Astrocyte (in vitro differentiated cells and primary cell): ENCODE results near the gene PCSK2. TPM values are rescaled to one million over a fixed set of nuclear protein-coding genes. Genes with fewer than 3 reads are reported as not detected.
"Not testable (repeated sequence)": the region's sequence is repeated elsewhere in the genome, so short reads cannot be mapped to it uniquely, and the experiment has no call there.

Source experiments
- DNase-seq: peaks from one replicate; pipeline ENCODE4 v3.0.0-alpha.2; 2010; ENCODE audit warnings: low read depth
- FAIRE-seq: peaks from 2 replicates; lab custom pipeline; 2011; peaks lifted over from hg19 to GRCh38; lab: Jason Lieb, UNC
- H2AFZ ChIP-seq: 2 replicates; pipeline ENCODE4 v1.6.0; 2012; ENCODE audit warnings: low read depth, low read length, inconsistent platforms
- H3K27ac ChIP-seq: 2 replicates; pipeline ENCODE4 v1.5.1; 2011; ENCODE audit warnings: low read depth, low read length, inconsistent platforms
- H3K27me3 ChIP-seq: 2 replicates; pipeline ENCODE4 v1.6.0; 2011; ENCODE audit warnings: low read length, inconsistent platforms; ENCODE audit not compliant: insufficient read depth
- H3K36me3 ChIP-seq: 2 replicates; pipeline ENCODE4 v1.5.1; 2011; ENCODE audit warnings: low read length, inconsistent platforms; ENCODE audit not compliant: insufficient read depth
- H3K4me1 ChIP-seq: 2 replicates; pipeline ENCODE4 v1.5.1; 2011; ENCODE audit warnings: low read length, inconsistent platforms; ENCODE audit not compliant: insufficient read depth
- H3K4me2 ChIP-seq: 2 replicates; pipeline ENCODE4 v1.6.0; 2012; ENCODE audit warnings: low read length, inconsistent platforms
- H3K4me3 ChIP-seq: 2 replicates; pipeline ENCODE4 v1.5.1; 2011; ENCODE audit warnings: low read depth, mild to moderate bottlenecking, low read length, inconsistent platforms; ENCODE audit not compliant: insufficient read depth
- H3K79me2 ChIP-seq: 2 replicates; pipeline ENCODE4 v1.6.0; 2012; ENCODE audit warnings: mild to moderate bottlenecking, low read length, inconsistent platforms; ENCODE audit not compliant: insufficient read depth
- H3K9ac ChIP-seq: 2 replicates; pipeline ENCODE4 v1.6.0; 2012; ENCODE audit warnings: mild to moderate bottlenecking, low read length, inconsistent platforms
- H3K9me3 ChIP-seq: 2 replicates; pipeline ENCODE4 v1.5.1; 2012; ENCODE audit warnings: low read depth, mild to moderate bottlenecking, low read length, inconsistent platforms; ENCODE audit not compliant: insufficient read depth
- H4K20me1 ChIP-seq: 2 replicates; pipeline ENCODE4 v1.6.0; 2012; ENCODE audit warnings: low read length, inconsistent platforms; ENCODE audit not compliant: insufficient read depth
- H3K27ac Mint-ChIP-seq: one replicate; pipeline ENCODE4 v1.8.0; 2021; ENCODE audit warnings: mild to moderate bottlenecking, mixed read lengths; ENCODE audit not compliant: unreplicated experiment
- H3K27me3 Mint-ChIP-seq: one replicate; pipeline ENCODE4 v1.8.0; 2021; ENCODE audit warnings: low read depth, mixed read lengths; ENCODE audit not compliant: unreplicated experiment
- H3K36me3 Mint-ChIP-seq: one replicate; pipeline ENCODE4 v1.8.0; 2021; ENCODE audit warnings: low read depth, mixed read lengths; ENCODE audit not compliant: unreplicated experiment
- H3K4me1 Mint-ChIP-seq: one replicate; pipeline ENCODE4 v1.8.0; 2021; ENCODE audit warnings: low read depth, mixed read lengths; ENCODE audit not compliant: unreplicated experiment
- H3K4me3 Mint-ChIP-seq: one replicate; pipeline ENCODE4 v1.8.0; 2021; ENCODE audit warnings: mild to moderate bottlenecking, moderate library complexity, mixed read lengths; ENCODE audit not compliant: unreplicated experiment
- H3K9me3 Mint-ChIP-seq: one replicate; pipeline ENCODE4 v1.8.0; 2021; ENCODE audit warnings: mild to moderate bottlenecking, mixed read lengths; ENCODE audit not compliant: unreplicated experiment
- EZH2 ChIP-seq: IDR thresholded peaks from 2 replicates; pipeline ENCODE4 v1.6.1; 2012; ENCODE audit warnings: mild to moderate bottlenecking, low read length, inconsistent platforms; ENCODE audit not compliant: insufficient read depth
- total RNA-seq: library from RNA; stranded (reverse); gene quantifications from 2 replicates; pipeline ENCODE4 v1.2.1, GENCODE V29; 2021
- TF ChIP-seq, protein P1 (sequence below): IDR thresholded peaks from 2 replicates; pipeline ENCODE4 v1.5.1; 2011; ENCODE audit warnings: low read depth, mild to moderate bottlenecking, inconsistent platforms, low read length, moderate library complexity; ENCODE audit not compliant: insufficient read depth

The PCSK2 gene
- total RNA-seq, 1 donor from 2014 or later, result not detected

DNA sequence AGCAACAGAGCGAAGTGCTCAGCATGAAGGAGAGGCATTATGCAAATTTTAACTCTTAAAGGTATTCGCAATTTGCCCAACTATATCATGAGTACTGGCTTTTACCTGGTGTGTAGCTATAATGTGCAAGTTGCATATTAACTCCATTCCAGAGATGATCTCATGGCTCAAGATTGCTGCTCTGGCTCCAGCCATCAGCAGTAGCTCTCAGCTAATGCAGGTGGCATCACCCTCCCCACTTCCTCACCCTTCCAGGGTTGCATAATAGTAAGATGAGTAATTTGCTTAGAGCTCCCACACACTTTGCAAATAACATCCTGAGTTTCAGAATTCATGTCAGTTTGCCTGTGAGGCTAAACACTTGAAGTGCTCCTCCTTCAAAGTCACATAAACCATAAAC is 15.9 kb upstream of the PCSK2 start:
- Histone ChIP-seq H3K27ac (no peak overlapping the region), H3K4me3 (no peak overlapping the region), H3K9me3 (no peaks in the 10 kb centered on the region), H3K36me3 (no peaks in the 10 kb centered on the region), H4K20me1 (no peaks in the 10 kb centered on the region), H3K4me2 (no peak overlapping the region), H3K4me1 (no peaks in the 10 kb centered on the region), H3K27me3 (no peaks in the 10 kb centered on the region), H3K79me2 (no peaks in the 10 kb centered on the region), H2AFZ (no peak overlapping the region), H3K9ac (no peak overlapping the region)
- no peak for FAIRE-seq
- H3K27me3 Mint-ChIP-seq, result peaks cover 2% of the 10 kb centered on the region
- no peak overlapping the region for H3K27ac Mint-ChIP-seq
- no peaks in the 10 kb centered on the region for H3K36me3 Mint-ChIP-seq
- H3K4me3 Mint-ChIP-seq, result peak overlapping the region; percentile 3
- peaks cover 10% of the 10 kb centered on the region for H3K4me1 Mint-ChIP-seq
- H3K9me3 Mint-ChIP-seq, result peaks cover 4% of the 10 kb centered on the region
- DNase-seq, result no peak
- no peak for TF ChIP-seq EZH2
- TF ChIP-seq, protein P1, sequence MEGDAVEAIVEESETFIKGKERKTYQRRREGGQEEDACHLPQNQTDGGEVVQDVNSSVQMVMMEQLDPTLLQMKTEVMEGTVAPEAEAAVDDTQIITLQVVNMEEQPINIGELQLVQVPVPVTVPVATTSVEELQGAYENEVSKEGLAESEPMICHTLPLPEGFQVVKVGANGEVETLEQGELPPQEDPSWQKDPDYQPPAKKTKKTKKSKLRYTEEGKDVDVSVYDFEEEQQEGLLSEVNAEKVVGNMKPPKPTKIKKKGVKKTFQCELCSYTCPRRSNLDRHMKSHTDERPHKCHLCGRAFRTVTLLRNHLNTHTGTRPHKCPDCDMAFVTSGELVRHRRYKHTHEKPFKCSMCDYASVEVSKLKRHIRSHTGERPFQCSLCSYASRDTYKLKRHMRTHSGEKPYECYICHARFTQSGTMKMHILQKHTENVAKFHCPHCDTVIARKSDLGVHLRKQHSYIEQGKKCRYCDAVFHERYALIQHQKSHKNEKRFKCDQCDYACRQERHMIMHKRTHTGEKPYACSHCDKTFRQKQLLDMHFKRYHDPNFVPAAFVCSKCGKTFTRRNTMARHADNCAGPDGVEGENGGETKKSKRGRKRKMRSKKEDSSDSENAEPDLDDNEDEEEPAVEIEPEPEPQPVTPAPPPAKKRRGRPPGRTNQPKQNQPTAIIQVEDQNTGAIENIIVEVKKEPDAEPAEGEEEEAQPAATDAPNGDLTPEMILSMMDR, result no peak

DNA sequence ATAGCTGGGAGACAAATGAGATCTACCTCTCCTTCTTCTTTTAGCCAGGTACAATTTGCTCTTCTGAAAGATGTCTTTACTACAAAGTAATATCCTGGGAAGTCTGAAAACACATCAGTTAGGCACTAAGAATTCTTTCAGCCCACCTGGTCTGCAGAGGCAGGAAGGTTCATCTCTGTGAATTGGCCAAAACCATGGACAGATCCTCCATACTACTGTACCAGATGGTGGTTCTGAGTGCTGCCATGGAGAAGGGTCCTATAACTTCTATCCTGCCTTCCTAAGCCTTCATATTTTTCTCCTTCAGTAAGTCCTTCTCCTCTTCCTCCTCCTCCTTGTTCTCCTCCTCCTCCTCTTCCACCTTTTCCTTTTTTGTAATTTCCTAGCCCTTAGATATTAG is 11.7 kb upstream of the PCSK2 start:
- no peaks in the 10 kb centered on the region for H3K9me3 ChIP-seq
- H3K4me3 Mint-ChIP-seq, result no peak overlapping the region
- no peaks in the 10 kb centered on the region for H4K20me1 ChIP-seq
- no peak for FAIRE-seq
- H3K27me3 Mint-ChIP-seq, result no peaks in the 10 kb centered on the region
- H3K4me1 Mint-ChIP-seq, result peaks cover 10% of the 10 kb centered on the region
- no peak for TF ChIP-seq EZH2
- TF ChIP-seq, protein P1, result no peak
- H3K79me2 ChIP-seq, result no peaks in the 10 kb centered on the region
- no peak overlapping the region for H3K4me2 ChIP-seq
- H3K27ac ChIP-seq, result no peak overlapping the region
- no peak overlapping the region for H2AFZ ChIP-seq
- no peak for DNase-seq
- no peak overlapping the region for H3K27ac Mint-ChIP-seq
- H3K9me3 Mint-ChIP-seq, result peaks cover 4% of the 10 kb centered on the region
- no peaks in the 10 kb centered on the region for H3K27me3 ChIP-seq
- no peaks in the 10 kb centered on the region for H3K36me3 ChIP-seq
- no peak overlapping the region for H3K4me3 ChIP-seq
- H3K4me1 ChIP-seq, result no peaks in the 10 kb centered on the region
- H3K36me3 Mint-ChIP-seq, result no peaks in the 10 kb centered on the region
- H3K9ac ChIP-seq, result no peak overlapping the region

- not testable (repeated sequence) for H3K4me3 Mint-ChIP-seq, H3K4me1 ChIP-seq, H3K79me2 ChIP-seq, H3K36me3 Mint-ChIP-seq, DNase-seq, H3K27ac ChIP-seq, H2AFZ ChIP-seq, H3K9me3 Mint-ChIP-seq, H3K4me2 ChIP-seq, H3K27me3 ChIP-seq, FAIRE-seq, H3K27ac Mint-ChIP-seq, H4K20me1 ChIP-seq, H3K9ac ChIP-seq, H3K9me3 ChIP-seq, H3K27me3 Mint-ChIP-seq, H3K36me3 ChIP-seq, H3K4me1 Mint-ChIP-seq, H3K4me3 ChIP-seq
Observed at GRCh38 chr20:17219856-17220255, 7.0 kb upstream of the PCSK2 start.
